Right lobe of liver (tissue), 4 donors: Measurements from ENCODE around the gene HDAC4.

ENCODE experiments used
- POLR2A ChIP-seq: fragments of 450-650 bp; IDR thresholded peaks from one replicate; pipeline ENCODE4 v1.6.1; 2017; ENCODE audit warnings: antibody characterized with exemption, mild to moderate bottlenecking
- TF ChIP-seq, protein P1 (sequence below), 4 donors: fragments of 200-600 bp in 3 of 4; fragments of 450-650 bp in 1 of 4; IDR thresholded peaks; one replicate each; pipeline versions ENCODE4 v1.5.1 to v1.8.0; 2016 to 2022; ENCODE audit warnings: antibody characterized with exemption in 4 of 4, mild to moderate bottlenecking in 2 of 4
- donor health status: DM: no; HTN: no; CAD: no.
- donor health status: DM: no; HTN: no; CAD: no.
- donor health status: DM: no; HTN: yes; CAD: no.

DNA sequence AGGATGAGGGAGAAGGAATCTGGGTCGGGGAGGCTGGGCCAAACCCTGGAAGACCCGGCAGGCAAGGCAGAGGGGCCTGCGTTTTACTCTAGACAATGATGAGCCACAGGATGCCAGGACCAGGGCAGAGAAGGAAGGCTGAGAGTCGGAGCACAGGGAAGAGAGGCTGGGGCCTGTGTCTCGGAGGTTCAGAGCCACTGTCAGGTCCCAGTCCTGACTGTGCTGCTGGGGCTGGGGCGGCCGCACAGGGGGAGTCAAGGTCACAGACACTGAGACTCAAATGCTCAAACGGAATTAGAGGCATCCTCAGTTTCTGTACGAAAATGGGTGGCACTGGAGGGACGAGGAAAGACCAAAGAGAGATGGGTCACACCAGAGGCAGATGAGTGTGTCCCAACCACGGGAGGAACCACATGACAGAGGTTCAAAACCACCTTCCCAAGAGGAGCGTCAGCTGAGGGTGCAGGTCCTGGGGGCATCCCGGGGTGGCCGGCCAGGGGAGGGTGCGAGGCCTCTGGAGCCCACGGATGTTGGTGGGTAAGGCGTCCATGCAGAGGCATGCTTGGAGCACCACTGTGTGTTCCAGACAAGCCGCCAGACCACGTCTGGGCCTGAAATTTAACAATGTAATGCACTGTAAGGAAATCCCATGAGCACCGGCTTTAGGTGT lies 14.7 kb downstream of the HDAC4 start:
- TF ChIP-seq, protein P1, sequence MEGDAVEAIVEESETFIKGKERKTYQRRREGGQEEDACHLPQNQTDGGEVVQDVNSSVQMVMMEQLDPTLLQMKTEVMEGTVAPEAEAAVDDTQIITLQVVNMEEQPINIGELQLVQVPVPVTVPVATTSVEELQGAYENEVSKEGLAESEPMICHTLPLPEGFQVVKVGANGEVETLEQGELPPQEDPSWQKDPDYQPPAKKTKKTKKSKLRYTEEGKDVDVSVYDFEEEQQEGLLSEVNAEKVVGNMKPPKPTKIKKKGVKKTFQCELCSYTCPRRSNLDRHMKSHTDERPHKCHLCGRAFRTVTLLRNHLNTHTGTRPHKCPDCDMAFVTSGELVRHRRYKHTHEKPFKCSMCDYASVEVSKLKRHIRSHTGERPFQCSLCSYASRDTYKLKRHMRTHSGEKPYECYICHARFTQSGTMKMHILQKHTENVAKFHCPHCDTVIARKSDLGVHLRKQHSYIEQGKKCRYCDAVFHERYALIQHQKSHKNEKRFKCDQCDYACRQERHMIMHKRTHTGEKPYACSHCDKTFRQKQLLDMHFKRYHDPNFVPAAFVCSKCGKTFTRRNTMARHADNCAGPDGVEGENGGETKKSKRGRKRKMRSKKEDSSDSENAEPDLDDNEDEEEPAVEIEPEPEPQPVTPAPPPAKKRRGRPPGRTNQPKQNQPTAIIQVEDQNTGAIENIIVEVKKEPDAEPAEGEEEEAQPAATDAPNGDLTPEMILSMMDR (IDR thresholded peaks at IDR 0.05) = no peak
- TF ChIP-seq POLR2A = no peak
